T-helper 2 cell treated with Interferon-gamma antibody and Interleukin-4, amounts not matched to agents 5 μg/mL and 100 μg/mL, for 36 hours (primary cell): Measurements from ENCODE around the gene PDE8B.
A peak's percentile ranks its signal among the peaks of the same experiment; 100 is the strongest.

Experiments
- DNase-seq: peaks from one replicate; pipeline ENCODE4 v3.0.0; 2021; ENCODE audit warnings: low spot score
- H3K27ac Mint-ChIP-seq: one replicate; pipeline ENCODE4 v1.8.0; 2021; ENCODE audit warnings: mild to moderate bottlenecking, mixed read lengths
- H3K27me3 Mint-ChIP-seq: one replicate; pipeline ENCODE4 v1.8.0; 2021; ENCODE audit warnings: low read depth, mixed read lengths
- H3K36me3 Mint-ChIP-seq: one replicate; pipeline ENCODE4 v1.8.0; 2021; ENCODE audit warnings: low read depth, mixed read lengths
- H3K4me1 Mint-ChIP-seq: one replicate; pipeline ENCODE4 v1.8.0; 2021; ENCODE audit warnings: low read depth, mixed read lengths
- H3K4me3 Mint-ChIP-seq: one replicate; pipeline ENCODE4 v1.8.0; 2022; ENCODE audit warnings: mild to moderate bottlenecking, moderate library complexity, mixed read lengths
- H3K9me3 Mint-ChIP-seq: one replicate; pipeline ENCODE4 v1.8.0; 2021; ENCODE audit warnings: mixed read lengths

PDE8B gene

DNA sequence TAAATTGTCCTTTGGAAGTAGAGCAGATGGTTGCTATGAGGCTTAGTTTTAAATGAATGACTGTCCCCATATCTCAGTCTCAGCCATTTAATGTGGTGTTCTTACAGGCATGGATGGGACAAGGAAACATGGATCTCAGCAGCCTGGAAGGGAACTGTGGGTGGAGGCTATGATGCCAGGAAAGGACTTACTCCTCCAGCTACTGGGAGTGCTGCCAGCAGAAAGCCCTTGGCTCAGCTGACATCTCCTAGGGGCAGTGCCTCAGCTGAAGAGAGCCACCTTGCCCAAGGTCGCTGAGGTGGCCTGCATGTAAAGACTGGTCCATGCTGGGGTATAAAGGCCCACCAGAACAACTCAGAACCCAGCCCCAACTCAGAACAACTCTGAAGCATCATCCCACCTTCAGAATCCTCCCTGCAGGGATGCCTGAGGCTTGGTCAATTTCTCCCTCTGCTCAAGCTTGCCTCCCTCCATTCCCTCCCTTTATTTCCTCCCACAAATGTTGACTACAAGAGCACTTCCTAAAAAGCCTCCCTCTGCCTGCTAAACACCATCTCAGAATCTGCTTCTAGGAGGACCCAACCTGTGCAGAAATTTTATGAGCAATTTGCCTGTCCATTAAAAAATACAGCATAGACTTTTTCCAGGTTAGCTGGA lies 1.8 kb upstream of the PDE8B start:
- no peak for DNase-seq
- Mint-ChIP-seq H3K36me3 (no peaks in the 10 kb centered on the region), H3K4me1 (peaks cover 14% of the 10 kb centered on the region), H3K4me3 (no peak overlapping the region), H3K27ac (no peak overlapping the region), H3K9me3 (no peaks in the 10 kb centered on the region), H3K27me3 (peaks cover 56% of the 10 kb centered on the region)

DNA sequence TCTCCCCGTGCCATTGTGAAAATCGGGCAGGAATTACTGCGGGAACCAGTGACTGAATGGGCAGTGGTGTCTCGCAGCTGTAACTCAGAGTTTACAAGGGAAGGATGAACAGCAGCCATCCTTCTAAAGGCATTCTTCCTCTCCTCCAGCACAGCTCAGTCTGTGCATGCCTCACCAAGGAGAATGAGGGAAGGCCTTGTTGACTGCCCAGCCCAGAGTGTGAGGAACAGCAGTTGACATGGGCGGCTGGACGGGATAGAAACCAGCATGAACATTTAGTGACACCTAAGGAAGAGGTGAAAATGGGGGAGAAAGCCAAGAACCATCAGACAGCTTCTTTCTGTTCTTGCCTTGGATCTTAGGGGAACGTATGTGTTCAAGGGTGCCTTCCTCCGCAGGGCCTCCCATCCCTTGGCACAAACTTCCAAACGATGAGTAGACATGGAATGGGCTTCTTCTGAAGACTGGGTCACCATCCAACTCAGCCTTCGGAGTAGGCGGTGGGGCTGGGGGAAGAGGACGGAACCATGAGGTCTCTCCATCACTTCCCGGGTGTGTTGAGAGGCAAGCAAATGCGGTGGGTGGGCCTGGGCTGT lies 887 bp upstream of the PDE8B start:
- H3K9me3 Mint-ChIP-seq = no peaks in the 10 kb centered on the region
- H3K27me3 Mint-ChIP-seq = peaks cover 63% of the 10 kb centered on the region
- no peaks in the 10 kb centered on the region for H3K36me3 Mint-ChIP-seq
- H3K4me1 Mint-ChIP-seq = peaks cover 14% of the 10 kb centered on the region
- H3K27ac Mint-ChIP-seq = peak overlapping the region; percentile 41
- peak overlapping the region; percentile 87 for H3K4me3 Mint-ChIP-seq
- DNase-seq = no peak

DNA sequence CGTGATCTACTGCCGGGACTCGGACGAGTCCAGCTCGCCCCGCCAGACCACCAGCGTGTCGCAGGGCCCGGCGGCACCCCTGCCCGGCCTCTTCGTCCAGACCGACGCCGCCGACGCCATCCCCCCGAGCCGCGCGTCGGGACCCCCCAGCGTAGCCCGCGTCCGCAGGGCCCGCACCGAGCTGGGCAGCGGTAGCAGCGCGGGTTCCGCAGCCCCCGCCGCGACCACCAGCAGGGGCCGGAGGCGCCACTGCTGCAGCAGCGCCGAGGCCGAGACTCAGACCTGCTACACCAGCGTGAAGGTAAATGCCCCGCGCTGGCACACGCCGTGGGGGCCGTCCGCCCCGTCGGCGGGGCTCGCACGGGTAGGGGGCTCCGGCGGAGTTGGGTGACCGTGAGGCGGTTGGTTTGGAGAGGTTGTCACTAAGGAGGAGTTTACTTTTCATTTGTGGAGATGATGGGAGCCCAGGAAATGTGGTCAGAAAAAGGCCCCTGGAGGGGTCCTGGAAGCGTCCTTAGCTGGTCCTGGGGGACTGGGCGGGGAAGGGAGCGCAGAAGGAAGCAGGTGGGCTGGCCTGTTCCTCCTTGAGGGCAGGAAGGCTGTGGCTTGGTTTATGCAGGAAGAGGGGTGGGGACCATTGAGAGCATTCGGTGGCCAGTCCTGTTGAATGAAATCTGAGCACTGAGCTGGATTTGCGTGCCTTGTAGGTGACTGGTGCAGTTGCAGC lies 647 bp downstream of the PDE8B start:
- DNase-seq = no peak
- H3K4me3 Mint-ChIP-seq = peak overlapping the region; percentile 57

DNA sequence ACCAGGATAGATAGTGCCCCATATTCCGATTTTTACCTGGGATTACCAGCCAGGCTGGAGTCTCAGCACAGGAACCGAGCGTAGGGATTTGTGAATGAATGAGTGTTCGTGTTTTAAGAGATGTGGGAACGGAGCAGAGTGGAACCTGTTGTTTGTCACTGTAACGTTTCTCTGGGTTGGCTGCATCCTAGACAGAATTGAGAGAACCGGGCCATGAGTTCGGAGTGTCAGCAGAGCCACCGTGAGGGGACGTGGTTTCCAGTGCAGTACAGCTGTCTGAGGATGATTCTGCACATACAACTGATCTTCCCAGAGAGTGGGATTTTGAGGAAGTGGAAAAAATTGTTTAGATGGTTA lies 1.2 kb downstream of the PDE8B start:
- DNase-seq = no peak
- peaks cover 11% of the 10 kb centered on the region for H3K4me1 Mint-ChIP-seq
- H3K9me3 Mint-ChIP-seq = no peaks in the 10 kb centered on the region
- peak overlapping the region; percentile 57 for H3K4me3 Mint-ChIP-seq
- H3K36me3 Mint-ChIP-seq = no peaks in the 10 kb centered on the region
- no peak overlapping the region for H3K27ac Mint-ChIP-seq
- peaks cover 64% of the 10 kb centered on the region for H3K27me3 Mint-ChIP-seq

More for the DNA sequence above, 647 bp downstream of the PDE8B start:
- no peaks in the 10 kb centered on the region for H3K36me3 Mint-ChIP-seq
- H3K27me3 Mint-ChIP-seq = peaks cover 68% of the 10 kb centered on the region
- no peaks in the 10 kb centered on the region for H3K9me3 Mint-ChIP-seq
- peaks cover 11% of the 10 kb centered on the region for H3K4me1 Mint-ChIP-seq
- no peak overlapping the region for H3K27ac Mint-ChIP-seq

DNA sequence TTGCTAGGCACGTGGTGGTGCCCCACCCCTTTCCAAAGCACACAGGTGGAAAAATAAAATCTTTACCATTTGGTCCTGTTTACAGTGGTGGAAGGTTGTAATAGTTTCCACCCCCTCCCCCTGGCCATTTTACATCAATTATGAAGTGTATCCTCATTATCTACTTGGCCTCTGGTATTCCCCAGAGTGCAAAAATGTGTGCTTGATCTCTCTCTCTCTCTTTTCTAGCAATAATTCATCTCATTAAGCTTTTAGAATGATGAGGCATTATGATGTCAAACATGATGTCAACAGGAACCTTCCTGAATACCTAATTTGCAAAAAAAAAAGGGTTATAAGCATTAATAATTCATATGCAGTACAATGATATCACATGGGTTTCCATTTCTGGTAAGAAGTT lies 3.1 kb downstream of the PDE8B start:
- Mint-ChIP-seq H3K27ac (no peak overlapping the region), H3K36me3 (no peaks in the 10 kb centered on the region), H3K4me1 (peaks cover 11% of the 10 kb centered on the region), H3K9me3 (no peaks in the 10 kb centered on the region), H3K27me3 (peaks cover 64% of the 10 kb centered on the region), H3K4me3 (no peak overlapping the region)
- DNase-seq = no peak

DNA sequence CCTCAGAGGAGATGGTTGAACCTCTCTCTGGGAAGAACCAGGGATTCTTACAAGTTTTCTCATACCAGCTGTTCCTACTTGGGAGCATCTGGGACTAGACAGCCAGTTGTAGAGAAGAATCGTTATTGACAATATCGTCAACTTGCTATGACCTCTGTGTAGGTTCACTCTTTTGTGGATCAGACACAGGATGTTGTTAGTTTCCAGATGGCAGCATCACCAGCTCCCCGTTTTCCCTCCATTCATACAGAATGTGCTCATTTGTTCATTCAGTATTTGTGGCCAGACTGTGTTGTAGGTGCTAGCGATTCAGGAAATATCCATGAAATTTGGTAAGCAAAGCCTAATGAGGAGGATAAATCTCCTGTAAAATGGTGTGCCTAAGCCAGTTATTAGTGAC lies 3.7 kb downstream of the PDE8B start:
- H3K27me3 Mint-ChIP-seq = peaks cover 58% of the 10 kb centered on the region
- no peaks in the 10 kb centered on the region for H3K9me3 Mint-ChIP-seq
- no peak for DNase-seq
- no peak overlapping the region for H3K27ac Mint-ChIP-seq
- peaks cover 11% of the 10 kb centered on the region for H3K4me1 Mint-ChIP-seq
- no peaks in the 10 kb centered on the region for H3K36me3 Mint-ChIP-seq
- H3K4me3 Mint-ChIP-seq = no peak overlapping the region

DNA sequence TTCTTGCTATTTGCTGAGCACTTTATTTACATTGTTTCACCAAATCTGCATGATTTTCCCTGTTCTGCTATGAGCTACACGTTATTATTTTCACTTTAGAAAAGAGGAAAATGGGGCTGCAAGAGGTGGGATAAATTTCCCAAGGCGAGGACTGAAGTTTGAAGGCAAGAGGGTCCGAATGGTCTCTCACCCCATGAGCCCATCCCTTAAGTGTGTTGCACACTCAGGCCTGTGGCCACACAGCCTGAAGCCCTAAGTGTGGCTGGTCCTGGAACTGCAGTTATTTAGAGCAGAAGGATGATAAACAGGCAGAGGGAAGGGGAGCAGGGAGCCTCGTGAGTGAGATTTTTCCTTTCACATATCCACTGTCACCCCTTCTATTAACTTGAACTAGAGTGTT lies 7.8 kb downstream of the PDE8B start:
- Mint-ChIP-seq H3K27me3 (peaks cover 40% of the 10 kb centered on the region), H3K4me1 (no peaks in the 10 kb centered on the region), H3K36me3 (no peaks in the 10 kb centered on the region), H3K4me3 (no peak overlapping the region), H3K27ac (no peak overlapping the region), H3K9me3 (no peaks in the 10 kb centered on the region)
- DNase-seq = no peak

DNA sequence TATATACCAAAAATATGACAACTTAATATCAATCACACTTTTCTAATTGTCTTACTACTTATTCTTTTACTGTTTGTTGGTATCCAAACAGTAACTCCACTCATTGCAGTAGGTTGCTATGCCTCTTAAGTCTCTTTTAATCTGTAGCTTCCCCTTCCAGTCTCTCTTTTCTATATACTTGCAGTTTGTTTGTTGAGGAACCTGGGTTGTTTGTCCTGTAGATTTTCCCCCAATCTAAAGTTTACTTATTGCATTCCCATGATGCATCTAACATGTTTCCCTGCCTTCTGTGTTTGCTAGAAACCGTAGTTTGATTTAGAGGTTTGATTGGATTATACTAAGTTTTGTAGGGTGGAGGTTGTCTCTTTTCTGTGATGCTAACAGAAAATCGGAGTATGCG lies 10.6 kb downstream of the PDE8B start:
- Mint-ChIP-seq H3K27ac (no peak overlapping the region), H3K36me3 (no peaks in the 10 kb centered on the region), H3K4me1 (no peaks in the 10 kb centered on the region), H3K27me3 (peaks cover 34% of the 10 kb centered on the region), H3K4me3 (no peak overlapping the region), H3K9me3 (no peaks in the 10 kb centered on the region)
- no peak for DNase-seq

DNA sequence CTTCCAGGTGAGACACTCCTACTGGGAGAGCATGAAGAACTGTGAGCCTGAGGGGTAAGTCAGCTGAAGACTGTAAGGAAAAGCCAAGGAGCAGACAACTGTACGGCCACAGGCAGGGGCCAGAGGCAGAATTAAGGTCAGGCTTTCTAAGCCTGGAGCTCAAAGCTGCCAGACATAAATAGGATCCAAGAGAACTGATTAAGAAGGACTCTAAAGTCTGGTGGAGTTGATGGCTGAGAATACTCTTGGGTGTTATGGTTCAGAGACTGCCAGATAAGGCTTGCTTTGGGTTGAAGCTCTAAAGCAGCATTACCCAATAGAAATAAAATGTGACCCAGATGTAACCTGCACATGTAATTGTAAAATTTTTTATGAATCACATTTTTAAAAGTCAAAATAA lies 12.2 kb downstream of the PDE8B start:
- Mint-ChIP-seq H3K27me3 (peaks cover 34% of the 10 kb centered on the region), H3K4me1 (no peaks in the 10 kb centered on the region), H3K36me3 (no peaks in the 10 kb centered on the region), H3K27ac (no peak overlapping the region), H3K9me3 (no peaks in the 10 kb centered on the region), H3K4me3 (no peak overlapping the region)
- DNase-seq = no peak

DNA sequence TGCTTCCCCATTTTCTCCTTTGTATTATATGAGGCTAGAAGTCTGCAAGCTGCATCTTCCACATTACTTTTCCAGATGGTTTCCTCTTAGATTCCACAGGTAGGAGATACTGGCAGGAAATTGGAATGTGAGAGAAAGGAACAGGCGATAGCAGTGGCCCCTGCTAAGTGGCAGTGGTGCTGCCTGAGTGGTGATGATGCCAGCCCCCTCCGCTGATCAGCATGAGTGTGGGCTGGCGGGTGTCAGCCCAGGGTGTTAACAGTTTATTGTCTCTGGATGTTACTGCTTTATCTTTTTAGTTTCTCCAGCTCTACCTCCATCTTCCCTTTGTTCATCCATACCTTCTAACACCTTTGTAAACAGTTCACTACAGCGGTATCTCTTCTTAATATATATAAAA lies 13.2 kb downstream of the PDE8B start:
- H3K27ac Mint-ChIP-seq = no peak overlapping the region

DNA sequence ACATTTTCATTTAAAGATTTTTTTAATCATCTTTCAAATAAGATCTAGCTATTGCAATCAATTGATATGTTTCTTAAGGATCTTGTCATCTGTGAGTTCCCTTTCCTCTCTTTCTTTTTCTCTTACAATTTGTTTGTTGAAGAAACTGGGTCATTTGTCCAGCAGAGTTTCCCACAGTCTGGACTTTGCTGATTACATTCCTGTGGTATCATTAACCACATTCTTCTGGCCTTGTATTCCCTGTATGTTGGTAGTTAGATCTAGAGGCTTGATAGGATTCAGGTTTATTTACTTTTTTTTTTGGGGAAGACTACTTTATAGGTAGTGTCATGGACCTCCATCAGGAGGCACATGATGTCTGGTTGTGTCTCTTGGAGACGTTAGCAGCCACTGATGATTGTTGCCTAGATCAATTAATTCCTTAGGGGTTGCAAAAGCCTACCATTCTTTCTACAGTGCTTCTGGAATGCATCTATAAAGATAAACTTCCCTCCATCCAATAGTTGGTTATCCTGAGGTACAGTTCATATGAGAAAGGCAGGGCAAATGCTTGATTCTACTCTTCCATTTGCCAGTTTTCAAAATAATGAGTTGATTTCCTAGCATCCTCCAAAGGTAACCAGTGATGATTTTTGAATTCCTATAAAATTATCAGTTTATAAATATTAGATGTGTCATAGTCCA lies 14.3 kb downstream of the PDE8B start:
- Mint-ChIP-seq H3K36me3 (no peaks in the 10 kb centered on the region), H3K27me3 (peaks cover 28% of the 10 kb centered on the region), H3K4me1 (no peaks in the 10 kb centered on the region), H3K4me3 (no peak overlapping the region), H3K9me3 (peaks cover 5% of the 10 kb centered on the region), H3K27ac (no peak overlapping the region)
- DNase-seq = no peak

More for the DNA sequence above, 13.2 kb downstream of the PDE8B start:
- Mint-ChIP-seq H3K27me3 (peaks cover 28% of the 10 kb centered on the region), H3K36me3 (no peaks in the 10 kb centered on the region), H3K4me3 (no peak overlapping the region), H3K4me1 (no peaks in the 10 kb centered on the region), H3K9me3 (no peaks in the 10 kb centered on the region)
- DNase-seq = no peak

DNA sequence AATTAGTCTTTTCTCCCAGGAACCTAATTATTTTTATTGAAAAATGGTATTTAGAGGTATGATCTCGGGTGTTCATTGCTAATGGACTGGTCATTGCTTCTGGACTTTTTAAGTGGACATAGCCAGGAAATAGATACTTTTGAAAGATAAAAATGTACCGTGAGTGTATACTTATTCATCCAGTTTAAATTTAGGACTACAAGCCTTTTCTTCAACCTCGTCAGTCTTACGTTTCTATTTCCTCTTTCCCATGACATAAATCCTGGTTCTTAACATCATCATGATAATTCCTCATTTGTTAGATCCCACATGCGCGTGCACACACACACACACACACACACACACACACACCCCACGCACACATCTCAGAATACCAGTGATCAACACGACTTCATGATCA lies 15.1 kb downstream of the PDE8B start:
- no peaks in the 10 kb centered on the region for H3K4me1 Mint-ChIP-seq
- H3K4me3 Mint-ChIP-seq = no peak overlapping the region

DNA sequence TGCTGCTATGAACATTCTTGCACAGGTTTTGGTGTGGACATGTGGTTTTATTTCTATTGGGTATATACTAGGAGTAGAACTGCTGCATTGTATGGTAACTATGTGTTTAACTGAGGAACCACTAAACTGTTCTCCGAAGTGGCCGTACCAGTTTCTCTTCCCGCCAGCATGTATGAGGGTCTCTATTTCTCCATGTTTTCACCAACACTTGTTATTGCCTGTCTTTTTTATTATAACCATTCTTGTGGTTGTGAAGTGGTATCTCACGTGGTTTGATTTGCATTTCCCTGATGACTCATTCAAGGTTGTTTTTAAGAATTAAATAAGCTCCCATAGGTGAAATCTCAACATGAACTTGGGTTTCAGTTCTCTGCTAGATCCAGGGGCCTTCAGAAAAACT lies 19.4 kb downstream of the PDE8B start:
- Mint-ChIP-seq H3K9me3 (peaks cover 7% of the 10 kb centered on the region), H3K4me1 (peaks cover 2% of the 10 kb centered on the region), H3K36me3 (no peaks in the 10 kb centered on the region), H3K27ac (no peak overlapping the region), H3K4me3 (no peak overlapping the region), H3K27me3 (peaks cover 5% of the 10 kb centered on the region)
- DNase-seq = no peak

More for the DNA sequence above, 15.1 kb downstream of the PDE8B start:
- DNase-seq = no peak
- no peaks in the 10 kb centered on the region for H3K36me3 Mint-ChIP-seq
- H3K9me3 Mint-ChIP-seq = peaks cover 7% of the 10 kb centered on the region
- peaks cover 22% of the 10 kb centered on the region for H3K27me3 Mint-ChIP-seq
- H3K27ac Mint-ChIP-seq = no peak overlapping the region
